Bronchial smooth muscle cell (primary cell): ENCODE measurements around the gene ZP2. TPM values are rescaled to one million over a fixed set of nuclear protein-coding genes. Genes with fewer than 3 reads are reported as not detected.

ENCODE experiments used
- total RNA-seq: library from RNA; depleted of rRNA; stranded (reverse); fragments of >200 nt; gene quantifications from 2 replicates; pipeline ENCODE4 v1.2.1, GENCODE V29; 2014

The ZP2 gene
- total RNA-seq = not detected in 2 replicates

DNA sequence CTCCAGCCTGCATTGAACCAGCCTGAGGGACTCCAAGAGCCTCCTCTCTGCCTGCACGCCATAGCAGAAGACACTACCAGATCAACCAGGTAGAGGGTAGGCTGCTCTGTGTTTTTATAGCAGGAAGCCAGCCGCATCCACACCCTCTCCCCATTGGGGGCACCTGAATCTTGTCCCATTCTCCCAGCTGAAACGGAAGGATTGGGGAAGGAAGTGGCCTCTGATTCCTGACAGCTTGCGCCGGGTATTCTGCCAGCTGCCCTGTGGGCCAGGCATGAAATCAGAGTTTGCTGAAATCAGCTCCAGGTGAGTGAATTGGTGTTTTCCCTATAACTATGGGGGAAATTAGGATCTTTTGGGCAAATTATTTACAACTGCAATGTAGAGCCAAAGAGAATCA, at the start of gene ZP2:
TSS of gene ZP2 (minus strand) at position 89 of the 400 bp plus-strand sequence. CDS start at position 62, 27 bp downstream.

DNA sequence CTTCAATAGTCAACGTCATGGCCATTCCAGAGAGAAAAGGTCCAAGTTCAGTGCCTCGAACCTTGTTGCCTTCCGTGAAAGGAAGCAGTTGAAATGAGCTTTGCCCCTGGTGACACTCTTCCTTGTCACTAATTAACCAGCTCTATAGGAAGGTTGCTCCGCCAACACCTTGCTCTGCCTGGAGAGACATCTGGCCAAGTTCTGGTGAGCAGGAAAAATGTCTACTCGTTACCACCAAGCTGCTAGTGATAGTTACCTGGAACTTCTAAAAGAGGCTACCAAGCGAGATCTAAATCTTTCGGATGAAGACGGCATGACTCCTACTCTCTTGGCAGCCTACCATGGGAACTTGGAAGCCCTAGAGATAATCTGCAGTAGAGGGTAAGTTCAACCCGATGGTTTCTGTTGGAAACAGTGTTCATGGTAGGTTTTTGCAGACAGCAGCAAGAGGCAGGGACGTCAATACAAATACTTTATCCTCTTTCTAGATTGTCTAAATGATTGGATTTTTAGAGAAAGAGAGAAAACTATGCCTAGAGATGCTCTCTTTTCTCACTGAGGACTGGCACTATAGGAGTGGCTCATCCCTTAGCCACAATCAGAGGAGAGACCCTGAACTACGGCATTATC, 22.3 kb upstream of the ZP2 start, which contains the start of gene ANKS4B:
TSS of gene ANKS4B (plus strand) at position 179 of the 630 bp plus-strand sequence. CDS start at position 218, 39 bp downstream.

DNA sequence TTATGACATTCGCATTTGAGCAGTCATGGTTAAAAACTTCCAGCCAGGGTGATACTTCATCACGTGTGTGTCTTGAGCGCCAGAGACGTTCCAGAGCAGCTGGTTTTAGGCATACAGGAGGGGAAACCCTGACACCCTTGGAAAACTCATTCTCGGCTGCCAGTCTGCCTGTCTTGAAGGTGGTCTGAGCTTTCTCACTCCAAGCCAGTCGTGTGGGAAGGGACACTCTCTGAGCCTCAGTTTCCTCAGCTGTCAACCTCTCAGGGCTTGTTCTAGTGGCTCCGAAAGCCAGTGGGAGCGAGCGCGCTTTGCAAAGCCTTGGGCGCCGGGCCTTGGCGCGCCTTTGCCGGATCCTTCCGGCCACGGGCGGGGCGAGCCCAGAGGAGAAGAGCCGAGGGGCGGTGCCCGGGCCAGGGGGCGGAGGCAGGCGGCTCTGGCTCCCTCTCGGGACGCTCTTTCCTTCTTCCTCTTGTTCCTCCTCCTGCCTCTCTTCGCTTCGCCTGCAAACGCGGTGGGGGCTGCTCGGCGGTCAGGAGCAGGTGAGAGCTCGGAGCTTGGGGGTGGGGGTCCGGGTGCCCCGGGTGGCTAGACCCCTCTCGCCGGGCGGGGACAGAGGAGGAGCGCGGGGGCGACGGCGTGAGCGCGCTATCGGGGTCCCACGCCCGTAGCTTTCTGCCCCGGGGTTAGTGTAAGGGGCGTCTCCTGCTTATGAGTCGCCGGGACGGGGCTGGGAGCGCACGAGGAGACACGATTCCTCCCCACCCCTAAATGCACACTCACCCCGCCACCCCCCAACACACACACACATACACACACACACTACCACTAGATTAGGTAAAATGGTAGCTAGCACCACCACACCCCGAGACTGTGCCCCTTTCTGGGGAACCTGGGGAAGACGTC, 52.9 kb downstream of the ZP2 start, which contains the start of gene LDAF1:
TSS of gene LDAF1 (plus strand) at position 467 of the 903 bp plus-strand sequence. CDS start 2,509 bp downstream, outside the sequence.

DNA sequence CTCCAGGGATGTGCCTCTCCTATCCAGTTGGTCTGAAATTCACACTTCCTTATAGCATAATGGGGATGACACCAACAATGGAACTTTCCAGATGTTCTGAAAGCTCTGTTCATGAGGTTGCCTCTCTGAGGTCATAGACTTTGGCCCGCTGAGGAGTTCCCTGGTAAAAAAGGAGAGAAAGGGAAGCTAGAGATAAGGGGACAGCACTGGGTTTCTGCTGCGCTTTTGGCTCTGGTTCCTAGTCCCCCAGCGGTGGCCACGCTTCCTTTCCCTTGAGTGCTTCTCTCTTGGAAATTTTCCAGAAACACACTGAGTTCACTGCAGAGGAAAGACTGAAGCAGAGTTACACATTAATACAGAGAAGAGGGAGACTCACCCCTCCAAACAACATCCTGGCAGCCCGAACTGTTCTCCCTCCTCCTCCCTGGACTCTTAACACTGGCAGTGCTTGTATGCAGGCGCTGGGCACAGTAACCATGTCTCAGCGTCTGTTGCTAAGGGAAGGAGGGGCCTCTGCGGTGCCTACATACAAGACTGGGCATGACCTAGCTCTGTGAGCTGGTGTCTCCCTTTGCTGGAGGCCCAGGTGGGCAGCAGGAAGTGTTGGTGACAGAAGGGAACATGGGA, 60.9 kb downstream of the ZP2 start, which contains the start of gene DNAH3:
TSS of gene DNAH3 (minus strand) at position 472 of the 627 bp plus-strand sequence. CDS start 527 bp downstream, outside the sequence.

Other genes starting within 250 kb of the ZP2 start
- under 0.01 TPM in 2 replicates for gene DNAH3, start 60.7 kb downstream of the ZP2 start, total RNA-seq
- 51.5 and 70.2 TPM in 2 replicates for gene LDAF1, start 52.9 kb downstream of the ZP2 start, total RNA-seq
- not detected in 2 replicates for gene ANKS4B, start 22.1 kb upstream of the ZP2 start, total RNA-seq
- 1.3 and 3.3 TPM in 2 replicates for gene CRYM, start 66.7 kb upstream of the ZP2 start, total RNA-seq